ENCODE results near the gene CDH4. TPM values are rescaled to one million over a fixed set of nuclear protein-coding genes. Genes with fewer than 3 reads are reported as not detected.
"Not testable (repeated sequence)": the region's sequence is repeated elsewhere in the genome, so short reads cannot be mapped to it uniquely, and the experiment has no call there.

CDH4 gene
- polyA plus RNA-seq, 4 donors = 0.09 to 4.1 (median 0.25) TPM

DNA sequence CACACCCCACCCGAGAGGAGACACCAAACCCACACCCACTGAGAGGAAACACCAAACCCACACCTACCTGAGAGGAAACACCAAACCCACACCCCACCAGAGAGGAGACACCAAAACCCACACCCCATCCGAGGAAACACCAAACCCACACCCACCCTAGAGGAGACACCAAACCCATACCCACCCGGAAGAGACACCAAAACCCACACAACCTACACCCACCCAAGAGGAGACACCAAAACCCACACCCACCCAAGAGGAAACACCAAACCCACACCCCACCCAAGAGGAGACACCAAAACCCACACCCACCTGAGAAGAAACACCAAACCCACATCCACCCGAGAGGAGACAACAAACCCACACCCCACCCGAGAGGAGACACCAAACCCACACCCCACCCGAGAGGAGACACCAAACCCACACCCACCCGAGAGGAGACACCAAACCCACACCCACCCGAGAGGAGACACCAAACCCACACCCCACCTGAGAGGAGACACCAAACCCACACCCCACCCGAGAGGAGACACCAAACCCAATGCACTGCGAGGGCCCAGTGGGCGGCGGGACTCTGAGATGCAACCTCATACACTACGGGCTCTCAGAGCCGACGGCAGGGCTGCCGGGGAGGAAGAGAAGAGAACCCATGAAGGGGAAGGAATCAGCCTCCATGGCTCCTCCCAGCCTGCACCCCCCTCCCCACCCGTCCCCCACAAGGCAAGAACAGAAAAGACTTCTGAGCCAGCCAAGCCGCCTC is 730.3 kb downstream of the CDH4 start:
- Histone ChIP-seq H3K4me1 (ENCODE audit: control insufficient read depth in 3 of 3, insufficient read depth in 2 of 3, low read depth in 1 of 3, low read length in 2 of 3) (no peaks in the 10 kb centered on the region), H3K36me3 (ENCODE audit: control insufficient read depth in 3 of 3, insufficient read depth in 2 of 3, low read depth in 1 of 3, low read length in 3 of 3) (peaks cover 4 to 58% (median 10%) of the 10 kb centered on the region in 3 donors), H3K4me3 (ENCODE audit: low read depth in 1 of 3, low read length in 3 of 3) (no peak overlapping the region), H3K9me3 (ENCODE audit: control insufficient read depth in 2 of 2, insufficient read depth in 1 of 2, low read depth in 1 of 2, low read length in 1 of 2) (peaks cover 0 to 4% of the 10 kb centered on the region in 2 donors), H3K27ac (ENCODE audit: low read depth in 1 of 3, low read length in 2 of 3) (no peak overlapping the region), H3K27me3 (ENCODE audit: control insufficient read depth in 3 of 3, insufficient read depth in 3 of 3, low read length in 3 of 3) (no peaks in the 10 kb centered on the region)
- 75 to 83% (median 78%) methylated on average over 18 of the region's 18 CpGs for WGBS, 3 donors
- no peak for DNase-seq
- no peak for FAIRE-seq

DNA sequence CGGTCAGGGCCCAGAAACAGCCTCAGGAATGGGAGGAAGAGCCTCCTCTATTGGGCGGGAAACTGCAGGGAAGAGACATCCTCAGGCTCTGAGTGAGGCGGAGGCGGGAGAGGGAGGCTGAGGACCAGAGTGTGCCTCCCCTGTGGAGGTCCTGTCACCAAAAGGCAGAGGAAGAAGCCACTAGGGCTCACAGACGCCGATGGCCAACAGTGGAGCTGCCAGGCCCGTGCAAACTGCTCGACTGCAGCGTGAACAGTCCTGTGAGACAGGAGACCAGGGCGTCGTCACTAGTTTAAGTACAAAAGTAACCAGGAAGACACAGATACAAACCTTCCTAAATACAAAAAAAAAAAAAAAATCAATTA is 730.9 kb downstream of the CDH4 start:
- FAIRE-seq (no peak), DNase-seq (no peak)
- H3K4me3 ChIP-seq (ENCODE audit: low read depth in 1 of 3, low read length in 3 of 3) = no peak overlapping the region
- no peak overlapping the region for H3K27ac ChIP-seq (ENCODE audit: low read depth in 1 of 3, low read length in 2 of 3)
- 93 to 96% (median 94%) methylated on average over 11 of the region's 11 CpGs for WGBS, 3 donors
- H3K27me3 ChIP-seq (ENCODE audit: control insufficient read depth in 3 of 3, insufficient read depth in 3 of 3, low read length in 3 of 3) = no peaks in the 10 kb centered on the region
- H3K36me3 ChIP-seq (ENCODE audit: control insufficient read depth in 3 of 3, insufficient read depth in 2 of 3, low read depth in 1 of 3, low read length in 3 of 3) = peaks cover 4 to 58% (median 10%) of the 10 kb centered on the region in 3 donors
- peaks cover 0 to 4% of the 10 kb centered on the region in 2 donors for H3K9me3 ChIP-seq (ENCODE audit: control insufficient read depth in 2 of 2, insufficient read depth in 1 of 2, low read depth in 1 of 2, low read length in 1 of 2)
- H3K4me1 ChIP-seq (ENCODE audit: control insufficient read depth in 3 of 3, insufficient read depth in 2 of 3, low read depth in 1 of 3, low read length in 2 of 3) = no peaks in the 10 kb centered on the region

- WGBS, 3 donors = 84 to 92% (median 89%) methylated on average over 17 of the region's 17 CpGs
- FAIRE-seq = no peak
Measured at GRCh38 chr20:61983965-61984364, 731.9 kb downstream of the CDH4 start.

DNA sequence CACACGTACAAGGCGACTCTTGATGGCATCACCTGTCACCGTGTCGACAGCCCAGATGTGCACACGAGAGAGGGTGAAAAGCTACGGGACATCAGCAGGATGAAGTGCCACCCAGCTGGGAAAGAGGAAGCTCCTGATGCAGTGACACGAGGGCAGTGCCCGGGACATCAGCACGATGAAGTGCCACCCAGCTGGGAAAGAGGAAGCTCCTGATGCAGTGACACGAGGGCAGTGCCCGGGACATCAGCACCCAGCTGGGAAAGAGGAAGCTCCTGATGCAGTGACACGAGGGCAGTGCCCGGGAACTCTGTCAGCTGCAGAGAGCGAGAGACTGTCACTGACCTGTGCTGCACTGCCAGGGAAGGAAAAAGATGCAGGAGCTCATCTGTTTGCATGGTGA is 732.4 kb downstream of the CDH4 start:
- H3K4me3 ChIP-seq (ENCODE audit: low read depth in 1 of 3, low read length in 3 of 3); H3K27ac ChIP-seq (ENCODE audit: low read depth in 1 of 3, low read length in 2 of 3); FAIRE-seq; H3K27me3 ChIP-seq (ENCODE audit: control insufficient read depth in 3 of 3, insufficient read depth in 3 of 3, low read length in 3 of 3); H3K4me1 ChIP-seq (ENCODE audit: control insufficient read depth in 3 of 3, insufficient read depth in 2 of 3, low read depth in 1 of 3, low read length in 2 of 3); H3K9me3 ChIP-seq (ENCODE audit: control insufficient read depth in 2 of 2, insufficient read depth in 1 of 2, low read depth in 1 of 2, low read length in 1 of 2); DNase-seq: not testable (repeated sequence)
- H3K36me3 ChIP-seq (ENCODE audit: control insufficient read depth in 3 of 3, insufficient read depth in 2 of 3, low read depth in 1 of 3, low read length in 3 of 3) = peaks cover 8 to 60% (median 10%) of the 10 kb centered on the region in 3 donors
- 90 to 92% (median 90%) methylated on average over 14 of the region's 14 CpGs for WGBS, 3 donors

More at GRCh38 chr20:61983965-61984364, 731.9 kb downstream of the CDH4 start:
- Histone ChIP-seq H3K9me3 (ENCODE audit: control insufficient read depth in 2 of 2, insufficient read depth in 1 of 2, low read depth in 1 of 2, low read length in 1 of 2) (peaks cover 0 to 4% of the 10 kb centered on the region in 2 donors), H3K27me3 (ENCODE audit: control insufficient read depth in 3 of 3, insufficient read depth in 3 of 3, low read length in 3 of 3) (no peaks in the 10 kb centered on the region), H3K4me1 (ENCODE audit: control insufficient read depth in 3 of 3, insufficient read depth in 2 of 3, low read depth in 1 of 3, low read length in 2 of 3) (no peaks in the 10 kb centered on the region), H3K27ac (ENCODE audit: low read depth in 1 of 3, low read length in 2 of 3) (no peak overlapping the region), H3K4me3 (ENCODE audit: low read depth in 1 of 3, low read length in 3 of 3) (no peak overlapping the region), H3K36me3 (ENCODE audit: control insufficient read depth in 3 of 3, insufficient read depth in 2 of 3, low read depth in 1 of 3, low read length in 3 of 3) (peaks cover 8 to 58% (median 10%) of the 10 kb centered on the region in 3 donors)
- no peak for DNase-seq

DNA sequence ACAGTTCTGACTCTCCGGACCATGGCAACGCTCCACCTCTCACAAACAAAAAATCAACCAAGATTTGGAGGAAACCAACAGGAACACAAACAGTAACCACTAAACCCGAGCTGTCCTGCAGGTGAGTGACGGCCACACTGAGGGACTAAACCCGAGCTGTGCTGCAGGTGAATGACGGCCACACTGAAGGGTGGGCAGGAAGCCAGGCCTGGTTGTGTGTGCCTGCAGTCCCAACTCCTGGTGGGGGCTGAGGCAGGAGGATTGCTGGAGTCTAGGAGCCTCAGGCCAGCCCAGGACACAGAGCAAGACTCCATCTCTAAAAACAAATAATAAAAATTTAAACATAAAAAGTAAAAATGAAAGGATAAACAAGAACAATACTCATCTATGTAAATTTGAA is 733.0 kb downstream of the CDH4 start:
- no peak for FAIRE-seq
- H3K9me3 ChIP-seq (ENCODE audit: control insufficient read depth in 2 of 2, insufficient read depth in 1 of 2, low read depth in 1 of 2, low read length in 1 of 2) = peaks cover 0 to 4% of the 10 kb centered on the region in 2 donors

GRCh38 chr20:61986762-61987321 is 734.8 kb downstream of the CDH4 start:
- peaks cover 14 to 63% (median 17%) of the 10 kb centered on the region in 3 donors for H3K36me3 ChIP-seq (ENCODE audit: control insufficient read depth in 3 of 3, insufficient read depth in 2 of 3, low read depth in 1 of 3, low read length in 3 of 3)
- 88 to 91% (median 90%) methylated on average over 16 of the region's 16 CpGs for WGBS, 3 donors
- no peaks in the 10 kb centered on the region for H3K4me1 ChIP-seq (ENCODE audit: control insufficient read depth in 3 of 3, insufficient read depth in 2 of 3, low read depth in 1 of 3, low read length in 2 of 3)
- FAIRE-seq (no peak), DNase-seq (no peak)
- peaks cover 0 to 17% of the 10 kb centered on the region in 2 donors for H3K9me3 ChIP-seq (ENCODE audit: control insufficient read depth in 2 of 2, insufficient read depth in 1 of 2, low read depth in 1 of 2, low read length in 1 of 2)
- no peak overlapping the region for H3K4me3 ChIP-seq (ENCODE audit: low read depth in 1 of 3, low read length in 3 of 3)
- H3K27me3 ChIP-seq (ENCODE audit: control insufficient read depth in 3 of 3, insufficient read depth in 3 of 3, low read length in 3 of 3) = no peaks in the 10 kb centered on the region
- H3K27ac ChIP-seq (ENCODE audit: low read depth in 1 of 3, low read length in 2 of 3) = no peak overlapping the region

More for the DNA sequence above, 733.0 kb downstream of the CDH4 start:
- H3K4me3 ChIP-seq (ENCODE audit: low read depth in 1 of 3, low read length in 3 of 3) = no peak overlapping the region
- H3K4me1 ChIP-seq (ENCODE audit: control insufficient read depth in 3 of 3, insufficient read depth in 2 of 3, low read depth in 1 of 3, low read length in 2 of 3) = no peaks in the 10 kb centered on the region
- H3K36me3 ChIP-seq (ENCODE audit: control insufficient read depth in 3 of 3, insufficient read depth in 2 of 3, low read depth in 1 of 3, low read length in 3 of 3) = peaks cover 8 to 60% (median 8%) of the 10 kb centered on the region in 3 donors
- H3K27ac ChIP-seq (ENCODE audit: low read depth in 1 of 3, low read length in 2 of 3) = no peak overlapping the region
- no peaks in the 10 kb centered on the region for H3K27me3 ChIP-seq (ENCODE audit: control insufficient read depth in 3 of 3, insufficient read depth in 3 of 3, low read length in 3 of 3)
- DNase-seq = no peak
- 90 to 93% (median 91%) methylated on average over 6 of the region's 6 CpGs for WGBS, 3 donors

DNA sequence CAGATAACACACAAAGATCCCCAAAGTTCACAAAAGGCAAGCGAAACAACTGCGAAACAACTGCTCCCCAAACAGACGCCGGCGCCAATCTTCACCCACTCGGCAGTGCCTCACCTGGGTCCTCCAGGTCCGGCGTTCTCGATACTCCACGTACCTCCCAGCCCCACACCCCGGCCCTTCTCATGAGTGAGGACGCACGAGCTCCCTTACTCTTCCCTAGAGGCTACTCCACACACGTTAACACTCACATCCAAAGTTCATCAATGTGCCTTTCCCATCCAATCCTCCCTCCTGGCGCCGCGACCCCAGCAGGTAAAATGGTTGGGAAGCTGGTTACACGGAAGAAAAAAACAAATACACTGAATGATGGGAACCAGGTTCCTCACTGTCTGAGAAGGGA is 736.6 kb downstream of the CDH4 start:
- FAIRE-seq (no peak), DNase-seq (no peak)
- 96 to 98% (median 96%) methylated on average over 18 of the region's 18 CpGs for WGBS, 3 donors
- Histone ChIP-seq H3K27ac (ENCODE audit: low read depth in 1 of 3, low read length in 2 of 3) (no peak overlapping the region), H3K4me3 (ENCODE audit: low read depth in 1 of 3, low read length in 3 of 3) (no peak overlapping the region), H3K36me3 (ENCODE audit: control insufficient read depth in 3 of 3, insufficient read depth in 2 of 3, low read depth in 1 of 3, low read length in 3 of 3) (peaks cover 24 to 74% (median 25%) of the 10 kb centered on the region in 3 donors), H3K4me1 (ENCODE audit: control insufficient read depth in 3 of 3, insufficient read depth in 2 of 3, low read depth in 1 of 3, low read length in 2 of 3) (no peaks in the 10 kb centered on the region), H3K27me3 (ENCODE audit: control insufficient read depth in 3 of 3, insufficient read depth in 3 of 3, low read length in 3 of 3) (no peaks in the 10 kb centered on the region), H3K9me3 (ENCODE audit: control insufficient read depth in 2 of 2, insufficient read depth in 1 of 2, low read depth in 1 of 2, low read length in 1 of 2) (peaks cover 0 to 30% of the 10 kb centered on the region in 2 donors)

DNA sequence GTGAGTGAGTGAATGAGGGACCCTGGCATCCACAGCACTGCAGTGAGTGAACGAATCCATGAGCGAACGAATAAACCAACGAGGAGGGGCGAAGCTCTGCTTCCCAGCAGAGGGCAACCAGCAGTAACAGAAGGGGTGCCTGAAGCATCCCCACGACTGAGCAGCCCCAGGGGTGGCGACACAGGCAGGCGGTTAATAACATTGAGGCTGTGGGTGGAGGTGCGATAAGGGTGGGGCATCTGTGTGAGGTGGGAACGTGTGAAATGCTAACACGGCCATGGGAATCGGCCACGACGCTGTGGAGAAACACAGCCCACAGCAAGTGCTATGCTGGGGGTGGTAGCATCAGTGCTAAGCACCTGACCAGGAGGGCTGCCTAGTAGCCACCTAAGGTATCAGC is 737.7 kb downstream of the CDH4 start:
- Histone ChIP-seq H3K36me3 (ENCODE audit: control insufficient read depth in 3 of 3, insufficient read depth in 2 of 3, low read depth in 1 of 3, low read length in 3 of 3) (peaks cover 30 to 74% (median 33%) of the 10 kb centered on the region in 3 donors), H3K4me3 (ENCODE audit: low read depth in 1 of 3, low read length in 3 of 3) (no peak overlapping the region)
- 84 to 90% (median 87%) methylated on average over 14 of the region's 14 CpGs for WGBS, 3 donors

More for the DNA sequence above, 737.7 kb downstream of the CDH4 start:
- Histone ChIP-seq H3K9me3 (ENCODE audit: control insufficient read depth in 2 of 2, insufficient read depth in 1 of 2, low read depth in 1 of 2, low read length in 1 of 2) (peaks cover 0 to 34% of the 10 kb centered on the region in 2 donors), H3K4me1 (ENCODE audit: control insufficient read depth in 3 of 3, insufficient read depth in 2 of 3, low read depth in 1 of 3, low read length in 2 of 3) (no peaks in the 10 kb centered on the region), H3K27me3 (ENCODE audit: control insufficient read depth in 3 of 3, insufficient read depth in 3 of 3, low read length in 3 of 3) (no peaks in the 10 kb centered on the region), H3K27ac (ENCODE audit: low read depth in 1 of 3, low read length in 2 of 3) (no peak overlapping the region)
- no peak for FAIRE-seq
- DNase-seq = no peak
